GM12892 (cell line): Measurements from ENCODE around the gene CCDC27.
A peak's percentile ranks its signal among the peaks of the same experiment; 100 is the strongest.

Source experiments
- DNase-seq: peaks from one replicate; pipeline ENCODE4 v3.0.0; 2011; ENCODE audit not compliant: insufficient read length
- FAIRE-seq: peaks from 2 replicates; lab custom pipeline; 2011; peaks lifted over from hg19 to GRCh38; lab: Jason Lieb, UNC
- POLR2A ChIP-seq: IDR thresholded peaks from 2 replicates; pipeline ENCODE4 v1.6.1; 2011; ENCODE audit warnings: low read depth, low read length, control low read depth
- POLR2AphosphoS5 ChIP-seq: IDR thresholded peaks from 2 replicates; pipeline ENCODE4 v1.6.1; 2011; ENCODE audit warnings: low read depth, low read length, control low read depth
- TAF1 ChIP-seq: IDR thresholded peaks from 2 replicates; pipeline ENCODE4 v1.6.1; 2011; ENCODE audit warnings: low read depth, mild to moderate bottlenecking, control low read depth, low read length, borderline replicate concordance

CCDC27 gene

DNA sequence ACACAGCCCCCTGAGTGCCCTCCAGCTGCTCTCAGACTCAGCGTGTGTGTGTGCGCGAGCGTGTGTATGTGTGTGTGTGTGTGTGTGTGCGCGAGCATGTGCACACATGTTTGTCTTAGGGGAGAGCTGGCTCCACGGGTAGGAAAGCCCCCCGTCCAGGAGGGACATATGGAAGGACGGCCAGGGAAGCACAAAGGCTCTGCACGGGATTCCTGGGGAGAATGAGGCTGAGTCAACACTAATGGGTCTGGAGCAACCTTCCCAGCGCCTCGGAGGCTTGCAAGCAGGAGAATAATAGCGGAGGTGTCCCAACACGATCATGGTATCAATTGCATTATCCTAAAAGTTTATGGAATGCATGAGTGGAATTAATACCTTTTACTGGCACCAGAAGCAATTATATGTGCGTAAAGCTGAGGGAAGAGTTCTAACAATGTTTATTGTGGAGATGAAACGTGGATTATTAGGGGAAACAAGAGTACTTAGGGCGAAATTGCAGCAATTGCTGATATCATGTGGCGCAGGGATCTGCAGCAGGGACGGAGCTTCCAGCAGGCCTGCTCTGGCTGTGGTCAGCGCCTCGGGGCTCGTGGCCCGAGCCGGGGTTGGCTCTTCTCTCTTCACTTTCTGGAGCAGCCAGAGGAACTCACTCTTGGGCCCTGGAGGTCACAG lies 40.3 kb upstream of the CCDC27 start:
- no peak for TF ChIP-seq POLR2AphosphoS5
- TF ChIP-seq POLR2A, result no peak
- no peak for TF ChIP-seq TAF1
- no peak for DNase-seq
- FAIRE-seq, result no peak

DNA sequence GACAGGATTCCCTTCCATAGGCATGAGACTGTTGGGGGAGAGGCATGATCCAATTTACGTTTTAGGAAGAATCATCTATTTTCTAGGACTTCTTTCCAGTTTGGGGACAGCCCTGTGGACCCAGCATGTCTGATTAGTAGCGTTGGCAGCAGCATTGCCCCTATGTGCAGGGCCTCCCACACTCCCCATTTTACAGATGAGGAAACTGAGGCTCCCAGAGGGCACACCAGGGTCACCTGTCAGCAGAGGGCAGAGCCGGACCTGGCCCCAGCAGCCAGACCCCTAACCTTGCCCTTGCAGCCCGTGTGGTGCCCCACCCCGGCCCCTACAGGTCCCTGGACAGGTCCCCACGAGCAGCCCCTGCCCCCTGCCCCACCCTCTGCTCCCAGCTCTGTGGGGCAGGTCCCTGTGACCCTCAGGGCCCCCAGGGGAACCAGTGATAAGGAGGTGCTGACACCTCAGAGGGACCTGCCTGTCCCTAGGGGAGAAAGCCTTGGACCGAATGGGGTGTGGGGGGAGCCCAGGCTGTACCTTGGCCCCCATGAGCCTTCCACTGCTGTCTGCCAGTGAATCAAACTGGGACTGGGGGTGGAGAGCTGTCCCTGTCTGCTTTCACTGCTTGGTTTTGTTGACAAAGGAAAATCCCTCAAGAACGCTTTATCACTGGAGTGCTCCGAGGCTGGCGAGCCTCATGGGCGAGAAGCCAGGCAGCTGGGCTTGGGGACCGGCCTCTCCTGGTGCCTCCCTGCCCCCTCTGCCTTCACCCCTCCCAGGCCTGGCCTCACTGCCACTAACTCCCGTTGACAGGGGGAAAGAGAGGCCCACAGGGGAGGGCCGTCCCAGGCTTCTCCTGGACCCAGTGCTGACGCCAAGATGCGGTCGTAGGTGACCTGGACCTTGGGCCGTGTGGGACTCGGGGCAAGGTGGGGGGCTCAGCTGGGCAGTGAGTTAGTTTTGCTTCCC lies 39.4 kb upstream of the CCDC27 start:
- FAIRE-seq, result no peak
- TF ChIP-seq POLR2A (no peak), TAF1 (no peak), POLR2AphosphoS5 (no peak)
- no peak for DNase-seq

DNA sequence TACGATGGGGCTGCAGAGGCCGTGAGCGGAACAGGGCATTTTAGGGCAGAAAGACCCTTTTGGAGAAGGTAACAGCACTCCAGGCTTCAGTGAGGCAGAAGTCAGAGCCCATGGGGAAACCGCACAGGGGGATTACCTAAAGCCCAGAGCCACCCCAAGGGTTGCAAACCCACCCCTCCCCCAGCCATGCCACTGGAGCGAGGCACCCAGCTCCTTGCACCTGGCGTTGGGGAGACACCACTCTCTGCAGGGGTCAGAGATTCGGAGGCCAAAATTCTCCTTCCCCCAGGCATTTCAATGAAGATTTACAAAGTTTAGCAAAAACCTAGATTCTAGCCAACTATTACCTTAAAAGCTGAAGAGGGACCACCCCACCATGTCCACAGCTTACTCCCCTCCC lies 38.4 kb upstream of the CCDC27 start:
- FAIRE-seq (no peak), DNase-seq (no peak)
- TF ChIP-seq POLR2A, result no peak
- TF ChIP-seq TAF1, result no peak
- TF ChIP-seq POLR2AphosphoS5, result no peak

DNA sequence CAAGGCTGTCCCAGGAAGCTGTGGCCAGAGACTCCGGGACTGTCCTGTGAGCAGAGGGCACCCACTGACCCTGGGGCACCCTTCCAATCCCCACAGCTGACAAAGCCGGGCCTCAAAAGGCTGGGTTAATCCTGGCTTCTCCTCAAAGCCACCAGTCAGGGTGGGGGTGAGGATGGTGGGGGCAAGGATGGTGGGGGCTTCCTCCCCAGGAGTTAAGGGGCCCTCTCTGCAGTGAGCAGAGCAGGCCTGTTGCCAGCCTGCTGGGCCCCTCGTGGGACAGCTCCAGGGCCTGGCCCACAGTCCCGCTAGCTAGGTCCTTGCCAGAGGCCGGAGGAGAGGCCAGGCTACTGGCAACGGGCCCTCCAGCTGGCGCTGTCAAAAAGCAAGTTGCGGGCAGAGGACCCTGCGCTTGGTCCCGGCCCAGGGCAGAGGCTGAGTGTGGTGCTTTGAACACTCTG lies 37.9 kb upstream of the CCDC27 start:
- FAIRE-seq, result no peak
- TF ChIP-seq POLR2AphosphoS5, result no peak
- TF ChIP-seq POLR2A, result no peak
- no peak for TF ChIP-seq TAF1
- DNase-seq, result no peak

DNA sequence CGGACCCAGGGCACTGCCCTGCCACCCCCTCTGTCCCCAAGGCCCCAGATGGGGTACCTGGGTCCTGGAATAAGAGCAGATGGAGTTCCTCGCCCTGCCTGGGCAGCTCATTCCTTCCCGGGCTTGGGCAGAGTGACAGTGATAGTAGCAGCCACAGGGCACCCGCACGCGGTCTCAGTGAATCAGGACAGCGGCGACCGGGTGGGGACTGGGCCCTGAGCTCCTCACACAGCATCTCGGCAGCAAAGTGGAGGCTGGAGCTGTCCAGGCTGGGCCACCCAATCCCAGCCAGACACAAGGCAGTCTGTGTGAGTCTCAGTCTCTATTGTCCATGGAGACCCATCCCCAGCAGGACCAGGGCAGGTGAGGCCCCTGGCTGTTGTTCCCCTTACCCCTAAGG lies 37.4 kb upstream of the CCDC27 start:
- DNase-seq, result no peak
- TF ChIP-seq POLR2AphosphoS5 (no peak), TAF1 (no peak)
- FAIRE-seq, result no peak

DNA sequence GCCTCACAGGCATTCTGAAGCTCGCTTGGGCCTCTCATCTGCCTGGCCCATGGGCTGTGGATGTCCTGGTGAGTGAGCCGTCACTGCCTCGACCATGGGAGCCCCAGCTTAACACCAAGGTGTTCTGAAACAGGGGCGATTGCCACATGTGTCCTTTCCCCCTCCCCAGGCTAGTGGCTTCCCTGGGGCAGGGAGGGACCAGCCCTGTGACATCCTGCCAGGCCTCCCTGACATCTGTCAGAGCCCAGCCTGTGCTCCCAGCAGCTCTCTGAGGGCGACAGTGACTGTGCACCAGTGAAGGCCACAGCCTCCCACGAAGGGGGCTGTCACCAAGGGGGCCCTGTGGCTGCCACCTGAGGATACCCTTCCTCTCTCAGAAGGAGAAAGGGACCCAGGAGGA lies 35.9 kb upstream of the CCDC27 start:
- FAIRE-seq (no peak), DNase-seq (no peak)
- TF ChIP-seq POLR2AphosphoS5 (no peak), POLR2A (no peak), TAF1 (no peak)

DNA sequence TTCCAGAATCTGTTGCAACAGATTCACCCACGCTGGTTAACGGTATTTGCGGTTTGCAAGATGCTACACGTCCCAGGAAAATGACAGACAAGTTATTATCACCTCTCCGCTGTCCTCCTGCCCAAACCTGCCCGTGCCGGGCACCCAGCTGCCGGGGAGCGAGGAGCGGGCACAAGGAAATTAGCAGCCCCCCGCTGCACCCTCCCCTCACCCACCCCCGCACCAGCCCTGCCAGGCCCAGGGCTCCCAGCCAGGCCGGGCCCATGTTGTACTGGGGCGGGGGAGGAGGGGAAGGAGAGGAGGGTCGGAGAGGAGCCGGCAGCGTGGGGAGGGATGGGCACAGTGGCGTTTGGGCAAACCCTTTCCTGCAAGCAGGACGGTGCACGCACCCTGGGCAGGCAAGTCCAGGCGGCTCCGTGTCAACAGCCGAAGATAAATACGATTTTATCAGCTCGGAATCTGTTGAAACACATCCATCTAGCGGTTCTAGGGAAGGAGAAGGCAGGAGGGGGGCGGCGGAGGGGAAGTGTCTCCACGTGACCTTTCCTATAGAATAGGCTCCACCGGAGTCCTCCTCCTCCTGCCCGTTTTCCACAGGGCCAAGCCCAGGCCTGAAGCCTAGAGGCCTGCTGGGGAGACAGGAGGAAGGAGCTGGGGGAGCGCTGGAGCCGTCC lies 35.1 kb upstream of the CCDC27 start:
- FAIRE-seq (no peak), DNase-seq (no peak)
- TF ChIP-seq POLR2AphosphoS5 (no peak), POLR2A (no peak), TAF1 (no peak)

DNA sequence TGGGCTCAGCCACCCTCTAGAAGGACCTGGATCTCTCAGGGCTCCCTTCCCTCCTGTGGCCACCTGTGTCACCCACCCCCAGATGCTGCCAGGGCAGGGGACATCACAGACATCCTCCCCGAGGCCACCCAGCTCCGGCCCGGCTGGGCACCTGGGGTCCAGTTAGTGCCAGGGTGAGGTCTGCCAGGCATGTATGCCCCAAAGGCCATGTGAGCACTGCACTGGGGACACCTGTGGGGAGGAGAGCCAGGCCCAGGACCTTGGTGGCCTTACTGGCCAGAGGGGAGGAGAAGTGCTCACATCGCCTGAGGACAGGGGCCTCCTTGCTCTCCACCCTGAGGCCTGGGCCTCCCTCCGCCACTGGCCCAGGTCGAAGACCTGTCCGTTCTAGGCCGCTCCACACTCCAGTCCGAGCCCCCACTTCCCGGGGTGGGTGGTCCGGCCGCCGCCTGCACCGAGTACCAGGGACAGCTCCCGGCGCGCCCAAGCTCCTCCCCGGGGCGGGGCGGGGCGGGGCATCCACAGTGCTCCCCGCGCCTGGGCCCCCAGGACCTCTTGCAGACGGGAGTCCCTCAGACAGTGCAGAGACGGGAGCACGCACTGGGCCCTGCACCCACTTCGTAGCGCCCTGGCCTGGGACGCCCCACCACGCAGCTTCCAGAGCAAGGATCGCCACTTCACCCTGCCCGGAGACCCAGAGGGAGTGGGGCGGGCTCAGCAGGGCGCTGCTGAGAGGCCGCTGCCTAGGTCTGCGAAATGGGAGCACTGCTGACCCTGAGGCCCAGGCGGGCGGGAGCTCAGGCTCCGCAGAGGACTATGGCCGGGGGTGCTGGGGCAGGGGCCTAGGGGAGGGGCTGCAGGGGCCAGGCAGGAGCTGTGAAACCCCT lies 34.3 kb upstream of the CCDC27 start:
- FAIRE-seq, result no peak
- peak; percentile 87 for DNase-seq
- TF ChIP-seq POLR2AphosphoS5 (no peak), POLR2A (no peak), TAF1 (no peak)

DNA sequence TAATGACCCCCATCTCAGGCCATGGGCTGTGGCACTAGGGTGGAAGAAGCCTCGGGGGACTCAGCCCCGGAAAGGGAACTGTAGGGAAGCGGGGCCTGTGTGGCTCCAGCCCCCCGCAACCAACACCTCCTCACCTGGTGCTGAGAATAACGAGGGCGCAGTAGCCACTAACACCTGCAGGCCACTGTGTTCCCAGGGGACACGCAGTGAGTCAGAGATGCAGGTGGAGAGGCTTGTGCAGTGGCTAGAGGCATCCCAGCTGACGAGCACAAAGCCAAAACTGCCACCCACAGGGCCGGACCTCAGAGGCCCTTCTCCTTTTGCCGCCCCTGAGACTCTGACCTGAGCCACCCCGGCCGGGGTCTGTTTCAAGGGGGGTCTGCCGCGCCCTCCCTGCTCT lies 33.5 kb upstream of the CCDC27 start:
- FAIRE-seq, result no peak
- DNase-seq, result no peak
- TF ChIP-seq POLR2AphosphoS5 (no peak), TAF1 (no peak), POLR2A (no peak)

DNA sequence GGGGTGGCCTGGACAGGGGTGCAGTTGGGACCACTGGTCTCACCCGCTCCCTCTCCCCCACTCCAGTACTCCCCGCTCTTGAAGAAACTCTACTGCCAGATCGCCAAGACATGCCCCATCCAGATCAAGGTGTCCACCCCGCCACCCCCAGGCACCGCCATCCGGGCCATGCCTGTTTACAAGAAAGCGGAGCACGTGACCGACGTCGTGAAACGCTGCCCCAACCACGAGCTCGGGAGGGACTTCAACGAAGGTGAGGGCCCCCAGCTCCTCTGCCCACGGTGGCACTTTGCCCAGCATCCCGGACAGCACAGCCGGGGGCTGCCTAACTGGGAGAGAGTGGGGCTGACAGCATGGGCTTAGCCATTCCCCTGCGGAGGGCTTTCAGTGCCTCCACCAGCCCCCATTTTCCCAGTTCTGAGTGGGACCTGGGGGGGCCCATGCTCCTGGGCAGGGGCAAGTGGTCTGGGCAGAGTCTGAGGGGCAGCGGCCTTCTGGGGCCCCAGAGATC lies 30.2 kb upstream of the CCDC27 start:
- TF ChIP-seq POLR2A (no peak), TAF1 (no peak)
- no peak for FAIRE-seq
- no peak for DNase-seq

DNA sequence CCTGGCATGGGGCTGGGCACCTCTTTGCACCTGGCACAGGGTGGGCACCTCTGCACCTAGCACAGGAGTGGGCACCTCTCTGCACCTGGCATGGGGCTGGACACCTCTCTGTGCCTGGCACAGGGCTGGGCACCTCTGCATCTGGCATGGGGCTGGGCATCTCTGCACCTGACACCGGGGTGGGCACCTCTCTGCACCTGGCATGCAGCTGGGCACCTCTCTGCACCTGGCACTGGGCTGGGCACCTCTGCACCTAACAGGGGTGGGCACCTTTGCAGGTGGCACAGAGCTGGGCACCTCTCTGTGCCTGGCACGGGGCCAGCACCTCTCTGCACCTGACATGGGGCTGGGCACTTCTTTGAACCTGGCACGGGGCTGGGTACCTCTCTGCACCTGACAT lies 29.4 kb upstream of the CCDC27 start:
- TF ChIP-seq POLR2A (no peak), TAF1 (no peak), POLR2AphosphoS5 (no peak)
- FAIRE-seq (no peak), DNase-seq (no peak)

DNA sequence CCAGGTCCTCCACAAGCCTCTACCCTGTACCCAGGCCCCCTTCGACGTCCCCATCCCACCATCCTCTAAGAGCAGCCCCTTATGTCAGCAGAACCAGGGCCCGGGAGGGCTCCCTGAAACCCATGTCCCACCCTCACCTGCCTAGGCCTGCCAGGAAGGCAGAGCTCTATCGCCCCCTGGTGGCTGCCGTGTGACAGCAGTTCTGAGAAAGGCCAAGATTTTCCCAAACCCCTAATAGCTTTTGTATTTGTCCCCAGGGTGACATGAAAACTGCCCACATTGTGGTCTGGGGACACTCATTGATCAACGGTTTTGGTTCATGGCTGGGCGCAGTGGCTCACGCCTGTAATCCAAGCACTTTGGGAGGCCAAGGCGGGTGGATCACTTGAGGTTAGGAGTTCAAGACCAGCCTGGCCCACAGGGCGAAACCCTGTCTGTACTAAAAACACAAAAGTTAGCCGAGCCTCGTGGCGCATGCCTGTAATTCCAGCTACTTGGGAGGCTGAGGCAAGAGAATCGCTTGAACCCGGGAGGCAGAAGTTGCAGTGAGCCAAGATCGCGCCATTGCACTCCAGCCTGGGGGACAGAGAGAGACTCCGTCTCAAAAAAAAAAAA lies 27.7 kb upstream of the CCDC27 start:
- peak; percentile 72 for DNase-seq
- FAIRE-seq, result peak; percentile 76
